Measurements from ENCODE around the gene NSUN2. TPM values are rescaled to one million over a fixed set of nuclear protein-coding genes. Genes with fewer than 3 reads are reported as not detected.

Gene NSUN2
- total RNA-seq, 4 donors from 2014 or later, result 34.1 to 49.6 (median 41.9) TPM

DNA sequence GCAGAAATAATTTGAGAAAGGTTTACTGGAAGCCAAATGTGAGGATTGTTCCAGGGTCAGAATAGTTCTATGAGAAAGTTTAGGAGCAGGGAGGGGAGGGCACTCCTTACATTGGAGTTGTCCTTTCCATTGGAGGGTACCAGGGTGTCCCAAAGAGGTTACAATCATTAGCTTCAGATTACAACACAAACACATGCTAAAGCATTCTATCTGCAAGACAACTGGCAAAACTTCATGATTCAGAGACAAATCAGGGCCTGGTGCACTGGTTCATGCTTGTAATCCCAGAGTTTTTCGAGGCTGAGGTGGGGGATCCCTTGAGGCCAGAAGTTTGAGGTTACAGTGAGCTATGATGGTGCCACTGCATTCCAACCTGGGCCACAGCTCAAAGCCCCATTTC is 51.8 kb downstream of the NSUN2 start:
- no peak for DNase-seq

GRCh38 chr5:6579535-6579934 is 53.3 kb downstream of the NSUN2 start:
- Histone ChIP-seq H3K4me3 (replicated peaks in 1 of 3) (no peak overlapping the region), H3K9me3 (no peaks in the 10 kb centered on the region), H3K4me1 (peaks cover 10 to 15% of the 10 kb centered on the region in 2 donors), H3K27me3 (no peaks in the 10 kb centered on the region), H3K27ac (no peak overlapping the region), H3K36me3 (no peaks in the 10 kb centered on the region)
- intact Hi-C loops (cut with DNase I), result no loop called here
- no peak for DNase-seq
- TF ChIP-seq POLR2A (IDR thresholded peaks at IDR 0.05) (no peak), CTCF (IDR thresholded peaks at IDR 0.05) (no peak)
- 74 to 80% methylated on average over 5 of the region's 5 CpGs for WGBS, 2 donors

More for the DNA sequence above, 51.8 kb downstream of the NSUN2 start:
- intact Hi-C loops (cut with DNase I), result no loop called here
- Histone ChIP-seq H3K4me1 (peaks cover 8 to 13% of the 10 kb centered on the region in 2 donors), H3K9me3 (no peaks in the 10 kb centered on the region), H3K27me3 (no peaks in the 10 kb centered on the region), H3K36me3 (no peaks in the 10 kb centered on the region), H3K27ac (no peak overlapping the region), H3K4me3 (replicated peaks in 1 of 3) (no peak overlapping the region)
- WGBS, 2 donors, result 83 to 88% methylated on average over 1 of the region's 1 CpG
- no peak for TF ChIP-seq CTCF (IDR thresholded peaks at IDR 0.05)
- no peak for TF ChIP-seq POLR2A (IDR thresholded peaks at IDR 0.05)

DNA sequence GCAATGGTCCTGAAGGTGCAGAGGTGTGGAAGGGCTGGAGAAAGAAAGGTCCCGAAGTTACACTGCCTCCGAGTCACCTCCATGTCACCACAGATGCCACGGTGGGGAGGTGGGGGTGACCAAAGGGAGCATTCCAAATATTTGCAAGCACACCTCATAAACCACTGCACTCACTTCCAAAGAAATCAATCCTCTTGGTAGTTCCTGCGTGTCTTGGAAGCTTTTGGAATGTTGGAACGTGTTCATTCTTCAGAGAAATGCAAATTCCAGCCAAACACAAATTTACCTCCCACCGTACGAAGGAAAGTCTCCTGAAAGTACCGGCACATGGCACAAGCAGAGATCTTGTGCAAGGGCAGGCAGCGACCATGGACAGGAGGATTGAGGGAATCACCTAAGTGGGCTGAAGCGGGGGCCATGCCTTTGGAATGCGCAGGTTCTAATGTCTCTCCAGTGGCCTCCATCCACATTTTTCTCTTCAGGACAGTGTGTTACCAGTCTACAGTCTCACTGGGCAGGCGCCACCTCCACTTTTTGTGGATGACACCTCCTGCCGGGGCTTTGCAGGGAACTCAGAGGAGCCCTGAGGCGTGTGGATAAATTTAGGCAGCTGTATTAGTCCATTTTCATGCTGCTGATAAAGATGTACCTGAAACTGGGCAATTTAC is 54.0 kb downstream of the NSUN2 start:
- intact Hi-C loops (cut with DNase I), result no loop called here
- Histone ChIP-seq H3K36me3 (no peaks in the 10 kb centered on the region), H3K9me3 (no peaks in the 10 kb centered on the region), H3K27me3 (no peaks in the 10 kb centered on the region), H3K4me3 (replicated peaks in 1 of 3) (no peak overlapping the region), H3K27ac (no peak overlapping the region), H3K4me1 (peaks cover 10 to 15% of the 10 kb centered on the region in 2 donors)
- DNase-seq, result no peak
- WGBS, 2 donors, result 74 to 75% methylated on average over 14 of the region's 14 CpGs
- TF ChIP-seq CTCF (IDR thresholded peaks at IDR 0.05), result no peak
- TF ChIP-seq POLR2A (IDR thresholded peaks at IDR 0.05), result no peak

GRCh38 chr5:6576861-6577501 is 55.9 kb downstream of the NSUN2 start:
- H3K4me3 ChIP-seq (replicated peaks in 1 of 3), result no peak overlapping the region
- no peaks in the 10 kb centered on the region for H3K27me3 ChIP-seq
- no peak overlapping the region for H3K27ac ChIP-seq
- no peaks in the 10 kb centered on the region for H3K9me3 ChIP-seq
- no peaks in the 10 kb centered on the region for H3K36me3 ChIP-seq
- peak; percentile 25 to 26 for DNase-seq
- peaks cover 10 to 11% of the 10 kb centered on the region in 2 donors for H3K4me1 ChIP-seq
- WGBS, 2 donors, result 55 to 61% methylated on average over 5 of the region's 5 CpGs
- TF ChIP-seq CTCF (IDR thresholded peaks at IDR 0.05), result peak in 5 of 6 experiments; percentile 12 to 51 (median 50)
- TF ChIP-seq POLR2A (IDR thresholded peaks at IDR 0.05), result no peak
- intact Hi-C loops (cut with DNase I), result no loop called here

Measured in thyroid gland (tissue), 4 donors.